GM12875 (cell line): ENCODE data around the gene OR3A3.
"Not testable (repeated sequence)": the region's sequence is repeated elsewhere in the genome, so short reads cannot be mapped to it uniquely, and the experiment has no call there.

Source experiments
- H3K4me3 ChIP-seq: one replicate; pipeline ENCODE4 v1.5.1; 2011; ENCODE audit warnings: low read depth, low read length, control low read depth
- CTCF ChIP-seq: IDR thresholded peaks from 2 replicates; pipeline ENCODE4 v1.5.1; 2011; ENCODE audit warnings: low read depth, mild to moderate bottlenecking, control low read depth, inconsistent platforms, low read length, moderate library complexity, borderline replicate concordance; ENCODE audit not compliant: insufficient read depth

Gene OR3A3

GRCh38 chr17:3400055-3400454 lies 11.1 kb upstream of the OR3A3 start:
- no peak for TF ChIP-seq CTCF
- no peak overlapping the region for H3K4me3 ChIP-seq

- TF ChIP-seq CTCF, result no peak
- H3K4me3 ChIP-seq, result no peak overlapping the region
Measured at GRCh38 chr17:3401786-3402185, 9.4 kb upstream of the OR3A3 start.

GRCh38 chr17:3403856-3404255 lies 7.3 kb upstream of the OR3A3 start:
- H3K4me3 ChIP-seq, result not testable (repeated sequence)

- H3K4me3 ChIP-seq, result not testable (repeated sequence)
Measured at GRCh38 chr17:3412216-3412615, 1.0 kb downstream of the OR3A3 start.

GRCh38 chr17:3415610-3416009 lies 4.4 kb downstream of the OR3A3 start:
- TF ChIP-seq CTCF, result no peak
- no peak overlapping the region for H3K4me3 ChIP-seq

- no peak overlapping the region for H3K4me3 ChIP-seq
- TF ChIP-seq CTCF, result no peak
Measured at GRCh38 chr17:3418222-3418621, 7.1 kb downstream of the OR3A3 start.

- H3K4me3 ChIP-seq, result not testable (repeated sequence)
Measured at GRCh38 chr17:3433215-3433614, 22.0 kb downstream of the OR3A3 start.

- no peak for TF ChIP-seq CTCF
- no peak within 1 kb of the TSS for H3K4me3 ChIP-seq
Measured at GRCh38 chr17:3433741-3434140, 22.6 kb downstream of the OR3A3 start, which contains the start of gene OR1E2. OR1E2 (minus strand) TSS chr17:3433841; CDS start chr17:3433841, 0 bp downstream.

GRCh38 chr17:3438368-3438767 lies 27.2 kb downstream of the OR3A3 start:
- no peak for TF ChIP-seq CTCF
- H3K4me3 ChIP-seq, result no peak overlapping the region
